C4-2B (cell line): ENCODE results near the gene SGTA.

Source experiments
- H3K27ac ChIP-seq: fragments of 450-650 bp; 2 replicates; pipeline ENCODE4 v1.5.1; 2017
- ZFX ChIP-seq: fragments of 450-650 bp; IDR thresholded peaks from 2 replicates; pipeline ENCODE4 v1.6.1; 2017
- TF ChIP-seq, protein P1 (sequence below): fragments of 450-650 bp; conservative IDR thresholded peaks from 2 replicates; pipeline ENCODE4 v1.5.1; 2017; ENCODE audit warnings: mild to moderate bottlenecking

The SGTA gene

DNA sequence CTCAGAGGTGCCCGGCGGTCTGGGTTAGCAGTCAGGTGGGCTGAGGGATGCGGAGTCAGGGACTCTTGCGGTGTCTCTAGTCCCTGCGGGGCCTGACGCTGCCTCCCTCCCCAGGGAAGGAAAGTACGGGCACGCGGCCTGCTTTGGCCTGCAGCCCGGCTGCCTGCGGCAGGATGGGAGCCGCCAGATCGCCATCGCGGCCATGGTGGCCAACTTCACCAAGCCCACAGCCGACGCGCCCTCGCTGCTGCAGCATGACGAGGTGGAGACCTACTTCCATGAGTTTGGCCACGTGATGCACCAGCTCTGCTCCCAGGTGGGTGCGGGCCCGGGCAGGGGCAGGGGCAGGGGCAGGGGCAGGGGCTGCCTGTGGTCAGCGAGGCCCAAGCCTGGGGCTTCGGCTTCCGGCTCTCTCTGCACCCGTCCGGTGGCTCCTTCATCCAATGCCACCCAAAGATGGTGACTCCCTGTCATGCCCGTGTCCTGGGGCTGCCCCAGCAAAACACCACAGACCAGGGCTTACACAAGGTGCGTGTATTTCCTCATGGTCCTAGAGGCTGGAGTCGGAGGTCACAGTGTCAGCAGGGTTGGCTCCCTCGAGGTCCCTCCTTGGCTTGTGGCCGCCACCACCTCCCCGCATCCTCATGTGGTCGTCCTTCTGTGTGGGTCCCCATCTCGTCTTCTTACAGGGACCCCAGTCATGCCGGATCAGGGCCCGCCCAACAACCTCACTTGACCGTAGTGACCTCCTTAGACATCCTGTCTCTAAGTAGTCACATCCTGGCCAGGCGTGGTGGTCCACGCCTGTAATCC, 25.3 kb upstream of the SGTA start:
- H3K27ac ChIP-seq: no peak overlapping the region
- TF ChIP-seq ZFX: no peak
- TF ChIP-seq, protein P1, sequence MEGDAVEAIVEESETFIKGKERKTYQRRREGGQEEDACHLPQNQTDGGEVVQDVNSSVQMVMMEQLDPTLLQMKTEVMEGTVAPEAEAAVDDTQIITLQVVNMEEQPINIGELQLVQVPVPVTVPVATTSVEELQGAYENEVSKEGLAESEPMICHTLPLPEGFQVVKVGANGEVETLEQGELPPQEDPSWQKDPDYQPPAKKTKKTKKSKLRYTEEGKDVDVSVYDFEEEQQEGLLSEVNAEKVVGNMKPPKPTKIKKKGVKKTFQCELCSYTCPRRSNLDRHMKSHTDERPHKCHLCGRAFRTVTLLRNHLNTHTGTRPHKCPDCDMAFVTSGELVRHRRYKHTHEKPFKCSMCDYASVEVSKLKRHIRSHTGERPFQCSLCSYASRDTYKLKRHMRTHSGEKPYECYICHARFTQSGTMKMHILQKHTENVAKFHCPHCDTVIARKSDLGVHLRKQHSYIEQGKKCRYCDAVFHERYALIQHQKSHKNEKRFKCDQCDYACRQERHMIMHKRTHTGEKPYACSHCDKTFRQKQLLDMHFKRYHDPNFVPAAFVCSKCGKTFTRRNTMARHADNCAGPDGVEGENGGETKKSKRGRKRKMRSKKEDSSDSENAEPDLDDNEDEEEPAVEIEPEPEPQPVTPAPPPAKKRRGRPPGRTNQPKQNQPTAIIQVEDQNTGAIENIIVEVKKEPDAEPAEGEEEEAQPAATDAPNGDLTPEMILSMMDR: no peak

- no peak overlapping the region for H3K27ac ChIP-seq
- no peak for TF ChIP-seq ZFX
- TF ChIP-seq, protein P1: no peak
These were observed 24.5 kb upstream of the SGTA start for GRCh38 chr19:2807379-2808128.

- no peak overlapping the region for H3K27ac ChIP-seq
- TF ChIP-seq ZFX: no peak
- TF ChIP-seq, protein P1: no peak
These were observed 23.8 kb upstream of the SGTA start for GRCh38 chr19:2806736-2807378.

GRCh38 chr19:2805991-2806649, 23.0 kb upstream of the SGTA start:
- H3K27ac ChIP-seq: no peak overlapping the region
- TF ChIP-seq, protein P1: no peak
- TF ChIP-seq ZFX: no peak

- no peak for TF ChIP-seq ZFX
- TF ChIP-seq, protein P1: no peak
- H3K27ac ChIP-seq: no peak overlapping the region
These were observed 22.3 kb upstream of the SGTA start for GRCh38 chr19:2805261-2805900.

GRCh38 chr19:2804156-2805004, 21.3 kb upstream of the SGTA start:
- H3K27ac ChIP-seq: no peak overlapping the region
- TF ChIP-seq, protein P1: no peak
